Measurements from ENCODE around the gene PEX14. TPM values are rescaled to one million over a fixed set of nuclear protein-coding genes. Genes with fewer than 3 reads are reported as not detected.

PEX14 gene
- total and polyA plus RNA-seq, 9 donors, result 11.7 to 16.8 (median 15.1) TPM

GRCh38 chr1:10506677-10507047 is 31.9 kb downstream of the PEX14 start:
- no peak for DNase-seq
- H3K4me3 ChIP-seq (ENCODE audit: low read length), result no peak overlapping the region
- H3K4me1 ChIP-seq (ENCODE audit: control insufficient read depth, insufficient read depth, low read length), result peaks cover 17% of the 10 kb centered on the region
- H3K9me3 ChIP-seq (replicated peaks; ENCODE audit: control insufficient read depth, low read depth, low read length), result no peaks in the 10 kb centered on the region
- no peaks in the 10 kb centered on the region for H3K27me3 ChIP-seq (ENCODE audit: control insufficient read depth, insufficient read depth, low read length)
- peaks cover 3% of the 10 kb centered on the region for H3K36me3 ChIP-seq (ENCODE audit: control insufficient read depth, insufficient read depth, low read length)
- no peak overlapping the region for H3K27ac ChIP-seq (ENCODE audit: low read length)
- WGBS (ENCODE audit: insufficient coverage), result 83% methylated on average over 4 of the region's 4 CpGs

DNA sequence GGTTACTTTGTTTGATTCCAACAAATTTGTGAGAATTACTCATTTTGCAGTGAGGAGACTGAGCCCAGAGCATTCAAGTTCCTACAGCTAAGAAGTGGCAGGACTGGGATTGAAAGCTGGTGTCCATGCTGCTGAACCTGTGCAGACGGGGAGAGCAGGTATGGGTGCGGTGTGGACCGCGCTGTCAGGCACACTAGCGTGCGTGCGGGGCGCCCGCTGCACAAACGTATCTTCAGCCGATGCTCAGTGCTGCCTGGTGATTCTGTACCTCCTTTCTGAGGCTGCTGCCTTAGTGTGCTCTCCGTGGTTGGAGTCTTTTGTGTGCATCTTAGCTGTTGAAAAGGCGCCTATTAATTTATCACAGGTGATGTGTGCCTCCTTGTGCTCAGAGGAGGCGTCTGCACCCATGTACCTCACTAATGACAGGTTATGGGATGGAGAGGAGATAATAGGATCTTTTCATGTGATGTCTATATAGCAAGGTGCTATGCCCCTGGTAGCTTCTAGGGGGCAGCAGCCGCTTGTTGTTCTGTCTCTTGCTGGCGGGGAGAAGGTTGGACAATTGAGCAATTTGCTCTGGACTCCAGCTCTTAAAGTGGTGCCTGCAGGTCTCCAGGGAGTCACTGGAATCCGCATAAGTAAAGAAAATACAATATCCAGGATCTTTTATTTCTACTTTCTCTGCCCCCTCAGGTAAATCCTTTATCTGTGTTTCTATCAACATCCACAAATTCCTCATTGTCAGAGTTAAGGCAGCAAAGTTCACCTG is 32.5 kb downstream of the PEX14 start:
- H3K27me3 ChIP-seq (ENCODE audit: control insufficient read depth, insufficient read depth, low read length), result no peaks in the 10 kb centered on the region
- H3K36me3 ChIP-seq (ENCODE audit: control insufficient read depth, insufficient read depth, low read length), result peaks cover 3% of the 10 kb centered on the region
- H3K27ac ChIP-seq (ENCODE audit: low read length), result no peak overlapping the region
- no peaks in the 10 kb centered on the region for H3K9me3 ChIP-seq (replicated peaks; ENCODE audit: control insufficient read depth, low read depth, low read length)
- DNase-seq, result peak; percentile 62
- peaks cover 17% of the 10 kb centered on the region for H3K4me1 ChIP-seq (ENCODE audit: control insufficient read depth, insufficient read depth, low read length)
- H3K4me3 ChIP-seq (ENCODE audit: low read length), result no peak overlapping the region
- WGBS (ENCODE audit: insufficient coverage), result 65% methylated on average over 14 of the region's 17 CpGs

GRCh38 chr1:10508511-10508951 is 33.8 kb downstream of the PEX14 start:
- Histone ChIP-seq H3K36me3 (ENCODE audit: control insufficient read depth, insufficient read depth, low read length) (peaks cover 3% of the 10 kb centered on the region), H3K27me3 (ENCODE audit: control insufficient read depth, insufficient read depth, low read length) (no peaks in the 10 kb centered on the region), H3K9me3 (replicated peaks; ENCODE audit: control insufficient read depth, low read depth, low read length) (no peaks in the 10 kb centered on the region), H3K4me3 (ENCODE audit: low read length) (no peak overlapping the region), H3K4me1 (ENCODE audit: control insufficient read depth, insufficient read depth, low read length) (peaks cover 17% of the 10 kb centered on the region), H3K27ac (ENCODE audit: low read length) (no peak overlapping the region)
- DNase-seq, result peak; percentile 55
- WGBS (ENCODE audit: insufficient coverage), result 86% methylated on average over 2 of the region's 3 CpGs

- no peaks in the 10 kb centered on the region for H3K9me3 ChIP-seq (replicated peaks; ENCODE audit: control insufficient read depth, low read depth, low read length)
- H3K27me3 ChIP-seq (ENCODE audit: control insufficient read depth, insufficient read depth, low read length), result no peaks in the 10 kb centered on the region
- DNase-seq, result no peak
- no peak overlapping the region for H3K27ac ChIP-seq (ENCODE audit: low read length)
- H3K4me1 ChIP-seq (ENCODE audit: control insufficient read depth, insufficient read depth, low read length), result peaks cover 17% of the 10 kb centered on the region
- 87% methylated on average over 3 of the region's 6 CpGs for WGBS (ENCODE audit: insufficient coverage)
- H3K4me3 ChIP-seq (ENCODE audit: low read length), result no peak overlapping the region
- H3K36me3 ChIP-seq (ENCODE audit: control insufficient read depth, insufficient read depth, low read length), result peaks cover 3% of the 10 kb centered on the region
Measured at GRCh38 chr1:10509809-10510509, 35.2 kb downstream of the PEX14 start.

DNA sequence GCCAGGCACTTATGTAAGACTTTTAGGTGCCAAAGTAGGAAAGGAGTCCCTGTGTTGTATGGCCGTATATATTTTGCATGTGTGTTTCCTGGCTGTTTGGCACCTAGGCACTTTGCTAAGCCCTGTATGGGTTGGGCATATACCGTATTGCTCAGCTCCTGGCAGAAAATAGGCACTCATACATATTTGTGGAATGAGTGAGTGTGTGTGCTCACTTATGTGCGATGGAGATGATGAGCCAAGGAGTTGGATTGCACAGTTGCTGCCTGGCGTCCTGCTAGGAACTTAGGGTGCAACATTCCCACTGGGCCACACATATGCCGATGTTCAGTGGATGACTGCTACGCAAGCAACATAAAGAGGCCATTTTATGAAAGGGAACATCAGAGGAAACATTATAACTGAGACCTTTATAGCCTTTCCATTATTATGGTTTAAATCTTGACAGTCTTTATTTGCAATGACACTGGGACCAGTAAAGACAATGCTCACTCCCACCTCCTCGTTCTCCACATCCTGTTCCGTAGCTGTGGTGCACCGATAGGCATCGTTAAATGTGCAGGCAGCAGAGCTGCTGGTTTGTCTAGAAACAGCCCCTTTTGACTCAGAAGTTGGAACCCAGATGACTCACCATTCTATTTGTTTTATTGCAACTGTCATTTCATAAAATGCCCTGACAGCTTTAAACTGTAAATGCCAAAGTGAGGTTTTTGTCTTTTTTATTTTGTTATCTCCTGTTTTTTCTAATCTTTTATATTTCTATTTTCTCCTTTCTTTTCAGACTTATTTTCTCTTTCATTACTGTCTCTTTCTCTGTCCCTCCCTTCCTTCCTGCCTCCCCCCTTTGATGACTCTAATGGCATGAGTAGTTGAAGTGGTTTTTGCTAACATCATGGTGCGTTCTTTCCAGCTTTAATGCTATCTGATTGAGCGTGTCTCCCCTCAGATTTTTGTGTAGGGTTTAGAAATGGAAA is 36.1 kb downstream of the PEX14 start:
- H3K4me1 ChIP-seq (ENCODE audit: control insufficient read depth, insufficient read depth, low read length), result peaks cover 20% of the 10 kb centered on the region
- H3K4me3 ChIP-seq (ENCODE audit: low read length), result no peak overlapping the region
- H3K36me3 ChIP-seq (ENCODE audit: control insufficient read depth, insufficient read depth, low read length), result peaks cover 3% of the 10 kb centered on the region
- H3K27me3 ChIP-seq (ENCODE audit: control insufficient read depth, insufficient read depth, low read length), result no peaks in the 10 kb centered on the region
- no peaks in the 10 kb centered on the region for H3K9me3 ChIP-seq (replicated peaks; ENCODE audit: control insufficient read depth, low read depth, low read length)
- no peak for DNase-seq
- WGBS (ENCODE audit: insufficient coverage), result 56% methylated on average over 8 of the region's 12 CpGs
- no peak overlapping the region for H3K27ac ChIP-seq (ENCODE audit: low read length)

DNA sequence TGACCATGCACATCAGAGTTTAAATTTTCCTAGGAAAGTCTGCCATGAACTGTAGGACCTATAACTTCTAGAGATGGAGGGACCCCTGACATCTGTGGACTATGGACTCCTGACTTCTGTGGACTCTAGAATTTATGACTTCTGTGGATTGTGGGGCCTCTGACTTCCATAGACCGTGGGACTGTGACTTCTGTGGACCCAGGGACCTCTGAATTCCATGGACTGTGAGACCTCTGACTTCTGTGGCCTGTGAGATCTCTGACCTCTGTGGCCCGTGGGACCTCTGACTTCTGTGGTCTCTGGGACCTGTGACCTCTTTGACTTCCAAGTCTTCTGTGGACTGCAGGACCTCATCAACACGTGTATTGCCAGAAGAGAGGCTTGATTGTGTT is 36.7 kb downstream of the PEX14 start:
- Histone ChIP-seq H3K4me3 (ENCODE audit: low read length) (no peak overlapping the region), H3K27ac (ENCODE audit: low read length) (peak overlapping the region; percentile 24), H3K36me3 (ENCODE audit: control insufficient read depth, insufficient read depth, low read length) (peaks cover 3% of the 10 kb centered on the region), H3K27me3 (ENCODE audit: control insufficient read depth, insufficient read depth, low read length) (no peaks in the 10 kb centered on the region), H3K9me3 (replicated peaks; ENCODE audit: control insufficient read depth, low read depth, low read length) (no peaks in the 10 kb centered on the region), H3K4me1 (ENCODE audit: control insufficient read depth, insufficient read depth, low read length) (peaks cover 23% of the 10 kb centered on the region)
- 72% methylated on average over 2 of the region's 3 CpGs for WGBS (ENCODE audit: insufficient coverage)
- DNase-seq, result no peak

DNA sequence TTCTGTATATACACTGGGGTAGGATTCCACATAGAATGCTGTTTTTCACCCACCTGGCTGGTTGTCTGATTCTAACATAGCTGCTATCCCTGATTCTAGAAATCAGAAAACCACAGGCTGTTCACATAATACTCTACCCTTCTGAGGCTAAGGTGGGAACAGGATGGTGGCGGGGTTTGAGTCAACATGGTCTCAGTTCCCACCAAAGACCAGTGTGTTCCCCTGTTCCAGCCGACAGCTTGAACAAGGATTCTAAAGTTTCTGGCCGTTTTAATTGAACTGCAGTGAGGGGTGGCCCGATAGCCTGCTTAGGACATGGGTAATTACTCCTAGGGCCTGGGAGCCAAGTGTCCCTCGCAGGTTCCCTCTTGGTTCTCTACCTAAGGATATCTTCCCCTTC is 38.4 kb downstream of the PEX14 start:
- 76% methylated on average over 3 of the region's 5 CpGs for WGBS (ENCODE audit: insufficient coverage)
- H3K4me1 ChIP-seq (ENCODE audit: control insufficient read depth, insufficient read depth, low read length), result peaks cover 28% of the 10 kb centered on the region
- no peaks in the 10 kb centered on the region for H3K27me3 ChIP-seq (ENCODE audit: control insufficient read depth, insufficient read depth, low read length)
- no peak for DNase-seq
- H3K27ac ChIP-seq (ENCODE audit: low read length), result no peak overlapping the region
- peaks cover 3% of the 10 kb centered on the region for H3K36me3 ChIP-seq (ENCODE audit: control insufficient read depth, insufficient read depth, low read length)
- H3K4me3 ChIP-seq (ENCODE audit: low read length), result no peak overlapping the region
- no peaks in the 10 kb centered on the region for H3K9me3 ChIP-seq (replicated peaks; ENCODE audit: control insufficient read depth, low read depth, low read length)

GRCh38 chr1:10514490-10515235 is 39.9 kb downstream of the PEX14 start:
- Histone ChIP-seq H3K27me3 (ENCODE audit: control insufficient read depth, insufficient read depth, low read length) (no peaks in the 10 kb centered on the region), H3K27ac (ENCODE audit: low read length) (no peak overlapping the region), H3K36me3 (ENCODE audit: control insufficient read depth, insufficient read depth, low read length) (peaks cover 3% of the 10 kb centered on the region), H3K9me3 (replicated peaks; ENCODE audit: control insufficient read depth, low read depth, low read length) (no peaks in the 10 kb centered on the region), H3K4me1 (ENCODE audit: control insufficient read depth, insufficient read depth, low read length) (peaks cover 26% of the 10 kb centered on the region), H3K4me3 (ENCODE audit: low read length) (no peak overlapping the region)
- peak; percentile 39 for DNase-seq
- WGBS (ENCODE audit: insufficient coverage), result 84% methylated on average over 4 of the region's 8 CpGs

GRCh38 chr1:10515301-10515975 is 40.7 kb downstream of the PEX14 start:
- no peak for DNase-seq
- Histone ChIP-seq H3K9me3 (replicated peaks; ENCODE audit: control insufficient read depth, low read depth, low read length) (no peaks in the 10 kb centered on the region), H3K4me3 (ENCODE audit: low read length) (no peak overlapping the region), H3K27me3 (ENCODE audit: control insufficient read depth, insufficient read depth, low read length) (no peaks in the 10 kb centered on the region), H3K36me3 (ENCODE audit: control insufficient read depth, insufficient read depth, low read length) (peaks cover 3% of the 10 kb centered on the region), H3K4me1 (ENCODE audit: control insufficient read depth, insufficient read depth, low read length) (peaks cover 20% of the 10 kb centered on the region), H3K27ac (ENCODE audit: low read length) (no peak overlapping the region)
- 62% methylated on average over 6 of the region's 10 CpGs for WGBS (ENCODE audit: insufficient coverage)
